Measurements from ENCODE around the gene GLIS1.

GRCh38 chr1:53581476-53581875, 157.5 kb downstream of the GLIS1 start:
- TF ChIP-seq, protein P1, sequence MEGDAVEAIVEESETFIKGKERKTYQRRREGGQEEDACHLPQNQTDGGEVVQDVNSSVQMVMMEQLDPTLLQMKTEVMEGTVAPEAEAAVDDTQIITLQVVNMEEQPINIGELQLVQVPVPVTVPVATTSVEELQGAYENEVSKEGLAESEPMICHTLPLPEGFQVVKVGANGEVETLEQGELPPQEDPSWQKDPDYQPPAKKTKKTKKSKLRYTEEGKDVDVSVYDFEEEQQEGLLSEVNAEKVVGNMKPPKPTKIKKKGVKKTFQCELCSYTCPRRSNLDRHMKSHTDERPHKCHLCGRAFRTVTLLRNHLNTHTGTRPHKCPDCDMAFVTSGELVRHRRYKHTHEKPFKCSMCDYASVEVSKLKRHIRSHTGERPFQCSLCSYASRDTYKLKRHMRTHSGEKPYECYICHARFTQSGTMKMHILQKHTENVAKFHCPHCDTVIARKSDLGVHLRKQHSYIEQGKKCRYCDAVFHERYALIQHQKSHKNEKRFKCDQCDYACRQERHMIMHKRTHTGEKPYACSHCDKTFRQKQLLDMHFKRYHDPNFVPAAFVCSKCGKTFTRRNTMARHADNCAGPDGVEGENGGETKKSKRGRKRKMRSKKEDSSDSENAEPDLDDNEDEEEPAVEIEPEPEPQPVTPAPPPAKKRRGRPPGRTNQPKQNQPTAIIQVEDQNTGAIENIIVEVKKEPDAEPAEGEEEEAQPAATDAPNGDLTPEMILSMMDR (IDR thresholded peaks at IDR 0.05; ENCODE audit: insufficient read depth, low read length, poor library complexity, severe bottlenecking), result no peak
- TF ChIP-seq EZH2phosphoT487 (conservative IDR thresholded peaks at IDR 0.05; ENCODE audit: low read length), result no peak
